ENCODE data around the gene TAAR1. TPM values are rescaled to one million over a fixed set of nuclear protein-coding genes. Genes with fewer than 3 reads are reported as not detected.

Gene TAAR1
- total and polyA plus RNA-seq, 2 donors (not counting 1 experiment from before 2014, with no cell fraction given): not detected

DNA sequence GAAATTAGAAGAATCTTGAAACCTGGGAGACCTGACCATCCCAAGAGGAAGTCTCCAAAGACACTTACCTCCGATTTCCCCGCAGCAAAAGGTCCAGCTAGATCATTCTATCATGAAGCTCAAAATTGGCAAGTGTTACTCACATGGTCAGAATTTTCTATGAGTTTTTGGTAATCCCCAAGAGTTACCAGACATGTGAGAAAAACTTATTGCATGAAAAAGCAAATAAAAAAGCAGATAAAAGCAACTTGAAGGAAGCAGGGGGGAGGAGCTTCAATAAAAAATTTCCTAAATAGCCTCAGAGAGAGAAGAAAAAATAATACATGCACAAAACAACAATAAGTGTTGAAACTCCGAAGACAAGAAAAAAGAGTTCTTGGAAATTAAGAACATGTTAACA lies 27.5 kb upstream of the TAAR1 start:
- Mint-ChIP-seq H3K4me1 (no peaks in the 10 kb centered on the region), H3K27ac (no peak overlapping the region), H3K27me3 (peaks cover 38% of the 10 kb centered on the region), H3K4me3 (no peak overlapping the region), H3K9me3 (ENCODE audit: insufficient read depth) (no peaks in the 10 kb centered on the region)
- no CpG with 5 or more reads among the region's 3 CpGs for WGBS (ENCODE audit: insufficient coverage)
- intact Hi-C loops (cut with micrococcal nuclease): no loop called here
- Histone ChIP-seq H3K4me2 (replicated peaks; ENCODE audit: low read depth, low read length, poor library complexity, severe bottlenecking) (no peak overlapping the region), H3K27me3 (replicated peaks in 1 of 4; ENCODE audit: control extremely low read depth in 1 of 4, control insufficient read depth in 3 of 4, insufficient read depth in 4 of 4, low read length in 3 of 4) (peaks cover 0 to 12% (median 0%) of the 10 kb centered on the region in 4 experiments), H3K36me3 (replicated peaks in 1 of 2; ENCODE audit: control extremely low read depth in 1 of 2, control insufficient read depth in 1 of 2, extremely low read depth in 1 of 2, insufficient read depth in 2 of 2, low read length in 1 of 2) (no peaks in the 10 kb centered on the region), H3K9ac (ENCODE audit: low read length) (no peak overlapping the region), H3K4me1 (ENCODE audit: control insufficient read depth in 2 of 2, insufficient read depth in 2 of 2, low read length in 2 of 2) (no peaks in the 10 kb centered on the region), H3K9me3 (ENCODE audit: control extremely low read depth in 1 of 3, control insufficient read depth in 2 of 3, insufficient read depth in 1 of 3, low read length in 2 of 3) (no peaks in the 10 kb centered on the region), H3K79me2 (ENCODE audit: control insufficient read depth, insufficient read depth, low read length) (no peaks in the 10 kb centered on the region), H3K27ac (ENCODE audit: low read length in 2 of 2) (no peak overlapping the region), H3K4me3 (ENCODE audit: control extremely low read depth in 1 of 5, extremely low read depth in 1 of 5, insufficient read depth in 1 of 5, low read depth in 2 of 5, low read length in 4 of 5) (no peak overlapping the region), H4K20me1 (ENCODE audit: control insufficient read depth, insufficient read depth, low read length, poor library complexity, severe bottlenecking) (no peaks in the 10 kb centered on the region), H2AFZ (ENCODE audit: insufficient read depth, low read depth, low read length, poor library complexity, severe bottlenecking) (no peak overlapping the region)
- ATAC-seq (ENCODE audit: low read depth) (no peak), DNase-seq (no peak)
- no peak for TF ChIP-seq EZH2 (IDR thresholded peaks at IDR 0.05; ENCODE audit: borderline replicate concordance, insufficient read depth, low read depth, low read length, poor library complexity, severe bottlenecking)
- TF ChIP-seq, protein P1, sequence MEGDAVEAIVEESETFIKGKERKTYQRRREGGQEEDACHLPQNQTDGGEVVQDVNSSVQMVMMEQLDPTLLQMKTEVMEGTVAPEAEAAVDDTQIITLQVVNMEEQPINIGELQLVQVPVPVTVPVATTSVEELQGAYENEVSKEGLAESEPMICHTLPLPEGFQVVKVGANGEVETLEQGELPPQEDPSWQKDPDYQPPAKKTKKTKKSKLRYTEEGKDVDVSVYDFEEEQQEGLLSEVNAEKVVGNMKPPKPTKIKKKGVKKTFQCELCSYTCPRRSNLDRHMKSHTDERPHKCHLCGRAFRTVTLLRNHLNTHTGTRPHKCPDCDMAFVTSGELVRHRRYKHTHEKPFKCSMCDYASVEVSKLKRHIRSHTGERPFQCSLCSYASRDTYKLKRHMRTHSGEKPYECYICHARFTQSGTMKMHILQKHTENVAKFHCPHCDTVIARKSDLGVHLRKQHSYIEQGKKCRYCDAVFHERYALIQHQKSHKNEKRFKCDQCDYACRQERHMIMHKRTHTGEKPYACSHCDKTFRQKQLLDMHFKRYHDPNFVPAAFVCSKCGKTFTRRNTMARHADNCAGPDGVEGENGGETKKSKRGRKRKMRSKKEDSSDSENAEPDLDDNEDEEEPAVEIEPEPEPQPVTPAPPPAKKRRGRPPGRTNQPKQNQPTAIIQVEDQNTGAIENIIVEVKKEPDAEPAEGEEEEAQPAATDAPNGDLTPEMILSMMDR (IDR thresholded peaks at IDR 0.05): no peak
- ChIA-PET POLR2A (no interaction called here), CTCF (no interaction called here)

GRCh38 chr6:132685009-132685408 lies 26.0 kb upstream of the TAAR1 start:
- H3K79me2 ChIP-seq (ENCODE audit: control insufficient read depth, insufficient read depth, low read length): no peaks in the 10 kb centered on the region
- WGBS (ENCODE audit: insufficient coverage): no CpG with 5 or more reads among the region's 3 CpGs
- peaks cover 0 to 8% (median 0%) of the 10 kb centered on the region in 4 experiments for H3K27me3 ChIP-seq (replicated peaks in 1 of 4; ENCODE audit: control extremely low read depth in 1 of 4, control insufficient read depth in 3 of 4, insufficient read depth in 4 of 4, low read length in 3 of 4)
- TF ChIP-seq, protein P1 (IDR thresholded peaks at IDR 0.05): no peak
- TF ChIP-seq EZH2 (IDR thresholded peaks at IDR 0.05; ENCODE audit: borderline replicate concordance, insufficient read depth, low read depth, low read length, poor library complexity, severe bottlenecking): no peak
- intact Hi-C loops (cut with micrococcal nuclease): no loop called here
- Mint-ChIP-seq H3K27ac (no peak overlapping the region), H3K4me3 (no peak overlapping the region), H3K9me3 (ENCODE audit: insufficient read depth) (no peaks in the 10 kb centered on the region), H3K4me1 (no peaks in the 10 kb centered on the region), H3K27me3 (peaks cover 27% of the 10 kb centered on the region)
- H3K27ac ChIP-seq (ENCODE audit: low read length in 2 of 2): no peak overlapping the region
- no peaks in the 10 kb centered on the region for H4K20me1 ChIP-seq (ENCODE audit: control insufficient read depth, insufficient read depth, low read length, poor library complexity, severe bottlenecking)
- ATAC-seq (ENCODE audit: low read depth) (no peak), DNase-seq (no peak)
- H3K36me3 ChIP-seq (replicated peaks in 1 of 2; ENCODE audit: control extremely low read depth in 1 of 2, control insufficient read depth in 1 of 2, extremely low read depth in 1 of 2, insufficient read depth in 2 of 2, low read length in 1 of 2): no peaks in the 10 kb centered on the region
- H3K4me2 ChIP-seq (replicated peaks; ENCODE audit: low read depth, low read length, poor library complexity, severe bottlenecking): no peak overlapping the region
- H3K4me1 ChIP-seq (ENCODE audit: control insufficient read depth in 2 of 2, insufficient read depth in 2 of 2, low read length in 2 of 2): no peaks in the 10 kb centered on the region
- H3K9me3 ChIP-seq (ENCODE audit: control extremely low read depth in 1 of 3, control insufficient read depth in 2 of 3, insufficient read depth in 1 of 3, low read length in 2 of 3): no peaks in the 10 kb centered on the region
- no peak overlapping the region for H2AFZ ChIP-seq (ENCODE audit: insufficient read depth, low read depth, low read length, poor library complexity, severe bottlenecking)
- ChIA-PET POLR2A (no interaction called here), CTCF (interaction anchor here (1.6 kb wide), 1 partner anchor 15 kb away, joined by 5 read pairs; no protein-coding TSS in a partner anchor)
- H3K4me3 ChIP-seq (ENCODE audit: control extremely low read depth in 1 of 5, extremely low read depth in 1 of 5, insufficient read depth in 1 of 5, low read depth in 2 of 5, low read length in 4 of 5): no peak overlapping the region
- no peak overlapping the region for H3K9ac ChIP-seq (ENCODE audit: low read length)

Measured in B cell (primary cell).